Liver (tissue), 9 donors: ENCODE results near the gene DOC2B. TPM values are rescaled to one million over a fixed set of nuclear protein-coding genes. Genes with fewer than 3 reads are reported as not detected.

Experiments used
- DNase-seq: peaks from one replicate; pipeline ENCODE4 v3.0.0-alpha.2; 2017; ENCODE audit warnings: low spot score
- H3K27ac ChIP-seq, 2 donors: one replicate each; pipeline ENCODE4 v1.7.0; 2013; ENCODE audit warnings: inconsistent platforms in 2 of 2, low read length in 2 of 2, control low read depth in 1 of 2, low read depth in 1 of 2, mild to moderate bottlenecking in 1 of 2
- H3K27me3 ChIP-seq, 4 donors: one replicate each; pipeline versions ENCODE4 v1.6.1 to v1.7.0; 2013; ENCODE audit warnings: low read length in 3 of 4, inconsistent platforms in 1 of 4, mild to moderate bottlenecking in 1 of 4, moderate library complexity in 1 of 4; ENCODE audit not compliant: control insufficient read depth in 4 of 4, insufficient read depth in 4 of 4
- H3K36me3 ChIP-seq, 4 donors: one replicate each; pipeline versions ENCODE4 v1.6.1 to v1.7.0; 2013; ENCODE audit warnings: low read length in 3 of 4, mild to moderate bottlenecking in 3 of 4, low read depth in 1 of 4, moderate library complexity in 1 of 4; ENCODE audit not compliant: control insufficient read depth in 4 of 4, insufficient read depth in 3 of 4
- H3K4me1 ChIP-seq, 4 donors: one replicate each; pipeline versions ENCODE4 v1.6.1 to v1.7.0; 2013; ENCODE audit warnings: low read length in 3 of 4, mild to moderate bottlenecking in 3 of 4, moderate library complexity in 1 of 4; ENCODE audit not compliant: control insufficient read depth in 4 of 4, insufficient read depth in 4 of 4
- H3K4me3 ChIP-seq, 3 donors: one replicate each; pipeline versions ENCODE4 v1.6.1 to v1.7.0; 2013; ENCODE audit warnings: low read length in 3 of 3, control low read depth in 1 of 3, low read depth in 1 of 3, mild to moderate bottlenecking in 1 of 3
- H3K9ac ChIP-seq, 2 donors: one replicate each; pipeline ENCODE4 v1.7.0; 2013; ENCODE audit warnings: low read length in 2 of 2, mild to moderate bottlenecking in 2 of 2, moderate library complexity in 2 of 2, control low read depth in 1 of 2, low read depth in 1 of 2
- H3K9me3 ChIP-seq, 4 donors: one replicate each; pipeline versions ENCODE4 v1.6.1 to v1.7.0; 2013; ENCODE audit warnings: low read length in 3 of 4; ENCODE audit not compliant: control insufficient read depth in 4 of 4
- EGR1 ChIP-seq, 2 donors: IDR thresholded peaks; 2 replicates each; pipeline ENCODE4 v1.6.1; 2016 to 2018; ENCODE audit warnings: antibody characterized with exemption in 2 of 2, low read depth in 2 of 2
- FOXA1 ChIP-seq: IDR thresholded peaks from 2 replicates; pipeline ENCODE4 v1.6.1; 2016; ENCODE audit warnings: antibody characterized with exemption
- FOXA2 ChIP-seq: IDR thresholded peaks from 2 replicates; pipeline ENCODE4 v1.6.1; 2016; ENCODE audit warnings: antibody characterized with exemption
- HNF4A ChIP-seq, 2 donors: conservative IDR thresholded peaks; 2 replicates each; pipeline ENCODE4 v1.6.1; 2016; ENCODE audit warnings: antibody characterized with exemption in 2 of 2, mild to moderate bottlenecking in 2 of 2
- HNF4G ChIP-seq: IDR thresholded peaks from 2 replicates; pipeline ENCODE4 v1.6.1; 2016; ENCODE audit warnings: antibody characterized with exemption
- JUND ChIP-seq, 2 donors: IDR thresholded peaks; 2 replicates each; pipeline ENCODE4 v1.6.1; 2016; ENCODE audit warnings: antibody characterized with exemption in 2 of 2
- NR2F2 ChIP-seq: IDR thresholded peaks from 2 replicates; pipeline ENCODE4 v1.6.1; 2016; ENCODE audit warnings: antibody characterized with exemption
- RAD21 ChIP-seq, 2 donors: IDR thresholded peaks; 2 replicates each; pipeline ENCODE4 v1.6.1; 2016; ENCODE audit warnings: antibody characterized with exemption in 2 of 2, mild to moderate bottlenecking in 2 of 2
- SP1 ChIP-seq: IDR thresholded peaks from 2 replicates; pipeline ENCODE4 v1.6.1; 2018; ENCODE audit warnings: antibody characterized with exemption, mild to moderate bottlenecking
- TAF1 ChIP-seq: conservative IDR thresholded peaks from 2 replicates; pipeline ENCODE4 v1.6.1; 2016; ENCODE audit warnings: antibody characterized with exemption, mild to moderate bottlenecking
- YY1 ChIP-seq: IDR thresholded peaks from 2 replicates; pipeline ENCODE4 v1.6.1; 2016; ENCODE audit warnings: antibody characterized with exemption, mild to moderate bottlenecking
- WGBS: extraction: QIAGEN DNeasy Blood & Tissue Kit; methylation state at CpG from one replicate; pipeline ENCODE4 v1.1.7; 2013; 5-methylcytosine and 5-hydroxymethylcytosine counted together
- polyA plus RNA-seq, 2 donors: library from polyadenylated mRNA; stranded (reverse) in 1 of 2; unstranded in 1 of 2; fragments of 200-250 nt in 1 of 2; fragments of >200 nt in 1 of 2; fragmentation: Nextera tagmentation in 1 of 2; extraction: Ambion mirVana in 1 of 2; gene quantifications; one replicate each; pipeline versions ENCODE4 v1.2.1 to v1.2.3, GENCODE V29; 2013 to 2015
- total RNA-seq, 2 donors: library from RNA; depleted of rRNA; stranded (reverse); fragments of >200 nt; gene quantifications; one replicate each; pipeline ENCODE4 v1.2.3, GENCODE V29; 2014
- TF ChIP-seq, protein P1 (sequence below): fragments of 150-350 bp; IDR thresholded peaks from 2 replicates; pipeline ENCODE4 v1.5.1; 2017; ENCODE audit warnings: improper control_type of control experiment, low read depth, low read length; ENCODE audit not compliant: missing input control
- TF ChIP-seq, protein P2 (sequence below): IDR thresholded peaks from 2 replicates; pipeline ENCODE4 v1.6.1; 2016; ENCODE audit warnings: antibody characterized with exemption
- TF ChIP-seq, protein P3 (sequence below): IDR thresholded peaks from 2 replicates; pipeline ENCODE4 v1.6.1; 2016; ENCODE audit warnings: antibody characterized with exemption
- TF ChIP-seq, protein P4 (sequence below): IDR thresholded peaks from 2 replicates; pipeline ENCODE4 v1.6.1; 2016; ENCODE audit warnings: antibody characterized with exemption, mild to moderate bottlenecking
- donor health status: healthy.
- donor health status: healthy.
- donor health status: healthy.
- donor health status: healthy.
- donor health status: healthy.

Gene DOC2B
- total and polyA plus RNA-seq, 4 donors: 0.08 to 1.0 (median 0.61) TPM

DNA sequence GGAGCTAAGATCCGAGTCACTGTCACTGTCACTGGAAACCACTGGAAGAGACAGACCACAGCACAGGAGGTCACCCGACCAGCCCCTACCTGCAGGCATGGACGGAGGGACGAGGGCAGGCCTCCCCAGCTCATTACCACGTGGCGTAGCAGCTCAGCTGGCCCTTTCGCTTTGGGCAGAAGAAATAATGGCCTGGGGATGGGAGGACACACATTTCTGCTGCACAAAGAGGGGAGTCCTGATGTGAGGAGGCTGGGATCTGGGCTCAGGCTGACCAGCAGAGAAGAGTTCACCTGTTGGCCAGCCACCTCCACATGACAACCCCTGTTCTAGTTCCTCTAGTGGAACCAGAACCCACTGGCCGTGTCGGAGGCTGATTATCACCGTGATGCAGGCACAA lies 38.2 kb upstream of the DOC2B start:
- no peak overlapping the region for H3K27ac ChIP-seq
- H3K4me1 ChIP-seq: peaks cover 0 to 3% (median 0%) of the 10 kb centered on the region in 4 donors
- 97% methylated on average over 10 of the region's 10 CpGs for whole genome bisulfite sequencing
- H3K9ac ChIP-seq: no peak overlapping the region
- no peak for DNase-seq
- no peaks in the 10 kb centered on the region for H3K9me3 ChIP-seq
- H3K27me3 ChIP-seq: no peaks in the 10 kb centered on the region
- TF ChIP-seq NR2F2 (no peak), HNF4G (no peak), SP1 (no peak), RAD21 (IDR thresholded peaks at IDR 0.05) (no peak), JUND (IDR thresholded peaks at IDR 0.05) (no peak), HNF4A (conservative IDR thresholded peaks at IDR 0.05) (no peak), FOXA2 (no peak), EGR1 (IDR thresholded peaks at IDR 0.05; ENCODE audit: low read depth in 2 of 2) (no peak), TAF1 (no peak), FOXA1 (no peak)
- TF ChIP-seq, protein P1, sequence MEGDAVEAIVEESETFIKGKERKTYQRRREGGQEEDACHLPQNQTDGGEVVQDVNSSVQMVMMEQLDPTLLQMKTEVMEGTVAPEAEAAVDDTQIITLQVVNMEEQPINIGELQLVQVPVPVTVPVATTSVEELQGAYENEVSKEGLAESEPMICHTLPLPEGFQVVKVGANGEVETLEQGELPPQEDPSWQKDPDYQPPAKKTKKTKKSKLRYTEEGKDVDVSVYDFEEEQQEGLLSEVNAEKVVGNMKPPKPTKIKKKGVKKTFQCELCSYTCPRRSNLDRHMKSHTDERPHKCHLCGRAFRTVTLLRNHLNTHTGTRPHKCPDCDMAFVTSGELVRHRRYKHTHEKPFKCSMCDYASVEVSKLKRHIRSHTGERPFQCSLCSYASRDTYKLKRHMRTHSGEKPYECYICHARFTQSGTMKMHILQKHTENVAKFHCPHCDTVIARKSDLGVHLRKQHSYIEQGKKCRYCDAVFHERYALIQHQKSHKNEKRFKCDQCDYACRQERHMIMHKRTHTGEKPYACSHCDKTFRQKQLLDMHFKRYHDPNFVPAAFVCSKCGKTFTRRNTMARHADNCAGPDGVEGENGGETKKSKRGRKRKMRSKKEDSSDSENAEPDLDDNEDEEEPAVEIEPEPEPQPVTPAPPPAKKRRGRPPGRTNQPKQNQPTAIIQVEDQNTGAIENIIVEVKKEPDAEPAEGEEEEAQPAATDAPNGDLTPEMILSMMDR: no peak
- TF ChIP-seq, protein P2, sequence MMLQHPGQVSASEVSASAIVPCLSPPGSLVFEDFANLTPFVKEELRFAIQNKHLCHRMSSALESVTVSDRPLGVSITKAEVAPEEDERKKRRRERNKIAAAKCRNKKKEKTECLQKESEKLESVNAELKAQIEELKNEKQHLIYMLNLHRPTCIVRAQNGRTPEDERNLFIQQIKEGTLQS: no peak
- TF ChIP-seq, protein P3, sequence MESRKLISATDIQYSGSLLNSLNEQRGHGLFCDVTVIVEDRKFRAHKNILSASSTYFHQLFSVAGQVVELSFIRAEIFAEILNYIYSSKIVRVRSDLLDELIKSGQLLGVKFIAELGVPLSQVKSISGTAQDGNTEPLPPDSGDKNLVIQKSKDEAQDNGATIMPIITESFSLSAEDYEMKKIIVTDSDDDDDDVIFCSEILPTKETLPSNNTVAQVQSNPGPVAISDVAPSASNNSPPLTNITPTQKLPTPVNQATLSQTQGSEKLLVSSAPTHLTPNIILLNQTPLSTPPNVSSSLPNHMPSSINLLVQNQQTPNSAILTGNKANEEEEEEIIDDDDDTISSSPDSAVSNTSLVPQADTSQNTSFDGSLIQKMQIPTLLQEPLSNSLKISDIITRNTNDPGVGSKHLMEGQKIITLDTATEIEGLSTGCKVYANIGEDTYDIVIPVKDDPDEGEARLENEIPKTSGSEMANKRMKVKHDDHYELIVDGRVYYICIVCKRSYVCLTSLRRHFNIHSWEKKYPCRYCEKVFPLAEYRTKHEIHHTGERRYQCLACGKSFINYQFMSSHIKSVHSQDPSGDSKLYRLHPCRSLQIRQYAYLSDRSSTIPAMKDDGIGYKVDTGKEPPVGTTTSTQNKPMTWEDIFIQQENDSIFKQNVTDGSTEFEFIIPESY: no peak
- TF ChIP-seq, protein P4, sequence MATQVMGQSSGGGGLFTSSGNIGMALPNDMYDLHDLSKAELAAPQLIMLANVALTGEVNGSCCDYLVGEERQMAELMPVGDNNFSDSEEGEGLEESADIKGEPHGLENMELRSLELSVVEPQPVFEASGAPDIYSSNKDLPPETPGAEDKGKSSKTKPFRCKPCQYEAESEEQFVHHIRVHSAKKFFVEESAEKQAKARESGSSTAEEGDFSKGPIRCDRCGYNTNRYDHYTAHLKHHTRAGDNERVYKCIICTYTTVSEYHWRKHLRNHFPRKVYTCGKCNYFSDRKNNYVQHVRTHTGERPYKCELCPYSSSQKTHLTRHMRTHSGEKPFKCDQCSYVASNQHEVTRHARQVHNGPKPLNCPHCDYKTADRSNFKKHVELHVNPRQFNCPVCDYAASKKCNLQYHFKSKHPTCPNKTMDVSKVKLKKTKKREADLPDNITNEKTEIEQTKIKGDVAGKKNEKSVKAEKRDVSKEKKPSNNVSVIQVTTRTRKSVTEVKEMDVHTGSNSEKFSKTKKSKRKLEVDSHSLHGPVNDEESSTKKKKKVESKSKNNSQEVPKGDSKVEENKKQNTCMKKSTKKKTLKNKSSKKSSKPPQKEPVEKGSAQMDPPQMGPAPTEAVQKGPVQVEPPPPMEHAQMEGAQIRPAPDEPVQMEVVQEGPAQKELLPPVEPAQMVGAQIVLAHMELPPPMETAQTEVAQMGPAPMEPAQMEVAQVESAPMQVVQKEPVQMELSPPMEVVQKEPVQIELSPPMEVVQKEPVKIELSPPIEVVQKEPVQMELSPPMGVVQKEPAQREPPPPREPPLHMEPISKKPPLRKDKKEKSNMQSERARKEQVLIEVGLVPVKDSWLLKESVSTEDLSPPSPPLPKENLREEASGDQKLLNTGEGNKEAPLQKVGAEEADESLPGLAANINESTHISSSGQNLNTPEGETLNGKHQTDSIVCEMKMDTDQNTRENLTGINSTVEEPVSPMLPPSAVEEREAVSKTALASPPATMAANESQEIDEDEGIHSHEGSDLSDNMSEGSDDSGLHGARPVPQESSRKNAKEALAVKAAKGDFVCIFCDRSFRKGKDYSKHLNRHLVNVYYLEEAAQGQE: no peak
- H3K36me3 ChIP-seq: peaks cover 0 to 2% (median 0%) of the 10 kb centered on the region in 4 donors
- H3K4me3 ChIP-seq: no peak overlapping the region

DNA sequence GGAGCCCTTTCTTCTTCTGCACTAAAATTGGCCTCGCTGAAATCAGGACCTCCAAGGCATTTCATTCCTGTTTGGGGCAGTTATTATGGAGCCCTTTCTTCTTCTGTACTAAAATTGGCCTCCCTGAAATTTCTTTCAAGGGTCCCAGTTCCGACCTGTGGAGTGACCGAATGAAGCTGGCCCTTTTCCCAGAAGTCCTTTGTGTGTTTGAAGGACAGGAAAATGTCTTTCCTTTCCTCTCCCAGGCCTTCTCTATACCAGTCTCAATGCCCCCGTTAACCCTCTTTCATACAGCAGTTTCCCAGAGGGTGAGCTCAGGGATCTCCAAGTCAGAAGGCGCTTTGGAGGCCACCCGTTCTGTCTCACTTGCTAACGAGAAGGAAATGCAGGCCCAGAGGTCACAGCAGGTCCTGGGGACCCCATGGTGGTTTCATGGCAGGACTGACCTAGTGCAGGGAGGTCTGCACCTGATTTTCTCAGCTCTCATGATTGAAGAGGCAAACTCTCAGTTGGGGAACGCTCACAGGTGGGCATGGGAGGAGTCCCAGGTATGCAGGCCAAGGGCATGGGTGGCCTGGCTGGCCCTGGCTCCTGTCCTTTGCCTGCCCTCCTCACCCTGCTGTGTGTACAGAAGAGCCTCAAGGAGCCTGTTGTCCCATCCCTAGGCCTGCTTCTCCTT lies 37.1 kb upstream of the DOC2B start:
- Histone ChIP-seq H3K9ac (no peak overlapping the region), H3K36me3 (peaks cover 0 to 2% (median 0%) of the 10 kb centered on the region in 4 donors), H3K9me3 (no peaks in the 10 kb centered on the region), H3K4me3 (no peak overlapping the region), H3K4me1 (peaks cover 0 to 3% (median 0%) of the 10 kb centered on the region in 4 donors), H3K27me3 (no peaks in the 10 kb centered on the region), H3K27ac (no peak overlapping the region)
- TF ChIP-seq FOXA2 (no peak), YY1 (no peak), TAF1 (no peak)
- DNase-seq: no peak
- 80% methylated on average over 8 of the region's 8 CpGs for WGBS
